KMS-11 (cell line): ENCODE measurements around the gene IFNLR1.

Source experiments
- H2AFZ ChIP-seq: fragments of 200-600 bp; sonication (generic); 2 replicates; pipeline ENCODE4 v1.6.1; 2016; ENCODE audit warnings: antibody characterized with exemption, mixed run types, low read depth
- H3K27ac ChIP-seq: fragments of 200-600 bp; sonication (generic); 2 replicates; pipeline ENCODE4 v1.6.1; 2016; ENCODE audit warnings: mild to moderate bottlenecking, mixed run types
- H3K27me3 ChIP-seq: fragments of 200-600 bp; sonication (generic); 2 replicates; pipeline ENCODE4 v1.6.1; 2017; ENCODE audit warnings: mild to moderate bottlenecking, low read depth, mixed run types, moderate library complexity; ENCODE audit not compliant: insufficient read depth
- H3K36me3 ChIP-seq: fragments of 200-600 bp; sonication (generic); 2 replicates; pipeline ENCODE4 v1.6.1; 2017; ENCODE audit warnings: mild to moderate bottlenecking, mixed run types; ENCODE audit not compliant: insufficient read depth
- H3K4me1 ChIP-seq: fragments of 200-600 bp; sonication (generic); 2 replicates; pipeline ENCODE4 v1.6.1; 2016; ENCODE audit warnings: mild to moderate bottlenecking, low read depth, mixed run types; ENCODE audit not compliant: poor library complexity, severe bottlenecking
- H3K4me2 ChIP-seq: fragments of 200-600 bp; sonication (generic); 2 replicates; pipeline ENCODE4 v1.7.0; 2016; ENCODE audit warnings: mild to moderate bottlenecking, mixed run types
- H3K4me3 ChIP-seq: fragments of 200-600 bp; sonication (generic); IDR thresholded peaks from 2 replicates; pipeline ENCODE4 v1.6.1; 2017; ENCODE audit warnings: low read depth, low read length, mixed read lengths; ENCODE audit not compliant: insufficient read depth
- H3K79me2 ChIP-seq: fragments of 200-600 bp; sonication (generic); 2 replicates; pipeline ENCODE4 v1.6.1; 2016; ENCODE audit warnings: low read depth, mixed run types; ENCODE audit not compliant: insufficient read depth
- H3K9ac ChIP-seq: fragments of 200-600 bp; sonication (generic); 2 replicates; pipeline ENCODE4 v1.6.1; 2016; ENCODE audit warnings: mild to moderate bottlenecking, mixed run types
- H4K20me1 ChIP-seq: fragments of 200-600 bp; sonication (generic); 2 replicates; pipeline ENCODE4 v1.6.1; 2016; ENCODE audit warnings: mild to moderate bottlenecking, mixed run types; ENCODE audit not compliant: insufficient read depth
- CTCF ChIP-seq: fragments of 200-600 bp; sonication (generic); conservative IDR thresholded peaks from 2 replicates; pipeline ENCODE4 v1.6.1; 2017; ENCODE audit warnings: low read depth, mild to moderate bottlenecking, antibody characterized with exemption, low read length, moderate library complexity, mixed read lengths

Gene IFNLR1

GRCh38 chr1:24206516-24207394, 19.7 kb upstream of the IFNLR1 start:
- H3K27ac ChIP-seq = no peak overlapping the region
- no peak overlapping the region for H2AFZ ChIP-seq
- peaks cover 43% of the 10 kb centered on the region for H3K4me1 ChIP-seq
- no peak overlapping the region for H3K4me3 ChIP-seq
- no peak overlapping the region for H3K4me2 ChIP-seq
- H3K9ac ChIP-seq = no peak overlapping the region
- no peaks in the 10 kb centered on the region for H4K20me1 ChIP-seq
- TF ChIP-seq CTCF = no peak
- no peaks in the 10 kb centered on the region for H3K79me2 ChIP-seq
- no peaks in the 10 kb centered on the region for H3K27me3 ChIP-seq
- no peaks in the 10 kb centered on the region for H3K36me3 ChIP-seq

GRCh38 chr1:24206083-24206464, 19.0 kb upstream of the IFNLR1 start:
- Histone ChIP-seq H3K9ac (no peak overlapping the region), H3K36me3 (no peaks in the 10 kb centered on the region), H2AFZ (no peak overlapping the region), H3K27me3 (no peaks in the 10 kb centered on the region), H3K27ac (no peak overlapping the region), H3K4me1 (peaks cover 50% of the 10 kb centered on the region), H4K20me1 (no peaks in the 10 kb centered on the region), H3K4me3 (no peak overlapping the region), H3K4me2 (no peak overlapping the region), H3K79me2 (no peaks in the 10 kb centered on the region)
- TF ChIP-seq CTCF = no peak

- H3K4me3 ChIP-seq = no peak overlapping the region
- H3K36me3 ChIP-seq = no peaks in the 10 kb centered on the region
- peaks cover 56% of the 10 kb centered on the region for H3K4me1 ChIP-seq
- H3K79me2 ChIP-seq = no peaks in the 10 kb centered on the region
- H3K27me3 ChIP-seq = no peaks in the 10 kb centered on the region
- TF ChIP-seq CTCF = no peak
- no peak overlapping the region for H3K4me2 ChIP-seq
- H2AFZ ChIP-seq = no peak overlapping the region
- no peak overlapping the region for H3K27ac ChIP-seq
- no peaks in the 10 kb centered on the region for H4K20me1 ChIP-seq
- no peak overlapping the region for H3K9ac ChIP-seq
These were observed 18.4 kb upstream of the IFNLR1 start for GRCh38 chr1:24205345-24206082.

GRCh38 chr1:24204116-24204515, 17.0 kb upstream of the IFNLR1 start:
- Histone ChIP-seq H3K4me2 (peak overlapping the region; percentile 77), H3K27ac (peak overlapping the region; percentile 51; the same call in 1 of the 2 replicates), H3K27me3 (no peaks in the 10 kb centered on the region)

More at GRCh38 chr1:24204116-24204515, 17.0 kb upstream of the IFNLR1 start:
- H4K20me1 ChIP-seq = no peaks in the 10 kb centered on the region
- H3K4me3 ChIP-seq = no peak overlapping the region
- no peaks in the 10 kb centered on the region for H3K79me2 ChIP-seq
- H3K36me3 ChIP-seq = no peaks in the 10 kb centered on the region
- 0 out of 2 replicates have a peak overlapping the region, but pooled peaks have one; percentile 17 for H2AFZ ChIP-seq
- peaks cover 70% of the 10 kb centered on the region for H3K4me1 ChIP-seq
- TF ChIP-seq CTCF = no peak
- H3K9ac ChIP-seq = peak overlapping the region; percentile 8; the same call in 1 of the 2 replicates
